Nephron progenitor cell (in vitro differentiated cells): Measurements from ENCODE around the gene MTREX.

Experiments used
- DNase-seq: peaks from one replicate; pipeline ENCODE4 v3.0.0; 2021
- H3K27ac Mint-ChIP-seq: 2 replicates; pipeline ENCODE4 v1.8.0; 2021; ENCODE audit warnings: mild to moderate bottlenecking, moderate library complexity, mixed read lengths
- H3K27me3 Mint-ChIP-seq: 2 replicates; pipeline ENCODE4 v1.8.0; 2021; ENCODE audit warnings: mild to moderate bottlenecking, low read depth, mixed read lengths; ENCODE audit not compliant: poor library complexity
- H3K36me3 Mint-ChIP-seq: 2 replicates; pipeline ENCODE4 v1.8.0; 2021; ENCODE audit warnings: low read depth, mixed read lengths
- H3K4me1 Mint-ChIP-seq: 2 replicates; pipeline ENCODE4 v1.8.0; 2021; ENCODE audit warnings: mixed read lengths
- H3K4me3 Mint-ChIP-seq: 2 replicates; pipeline ENCODE4 v1.8.0; 2021; ENCODE audit warnings: mild to moderate bottlenecking, moderate library complexity, mixed read lengths
- H3K9me3 Mint-ChIP-seq: 2 replicates; pipeline ENCODE4 v1.8.0; 2021; ENCODE audit warnings: mild to moderate bottlenecking, moderate library complexity, mixed read lengths
- CTCF ChIP-seq: fragments of 200-600 bp; sonication (generic); IDR thresholded peaks from 2 replicates; pipeline ENCODE4 v1.5.0; 2021; ENCODE audit warnings: antibody characterized with exemption

MTREX gene

GRCh38 chr5:55305345-55305744 is 2.4 kb upstream of the MTREX start:
- Mint-ChIP-seq H3K36me3 (peaks cover 33% of the 10 kb centered on the region), H3K27me3 (no peaks in the 10 kb centered on the region), H3K27ac (no peak overlapping the region), H3K4me3 (no peak overlapping the region), H3K9me3 (peaks cover 16% of the 10 kb centered on the region), H3K4me1 (no peaks in the 10 kb centered on the region)
- TF ChIP-seq CTCF: no peak
- DNase-seq: no peak

GRCh38 chr5:55306641-55307382 is 977 bp upstream of the MTREX start:
- H3K9me3 Mint-ChIP-seq: peaks cover 14% of the 10 kb centered on the region
- DNase-seq: no peak

GRCh38 chr5:55308254-55308836 is 556 bp downstream of the MTREX start:
- H3K4me3 Mint-ChIP-seq: no peak overlapping the region
- no peak overlapping the region for H3K27ac Mint-ChIP-seq
- no peak for TF ChIP-seq CTCF
- peak; percentile 5 for DNase-seq
- peaks cover 17% of the 10 kb centered on the region for H3K9me3 Mint-ChIP-seq
- no peaks in the 10 kb centered on the region for H3K27me3 Mint-ChIP-seq
- peaks cover 35% of the 10 kb centered on the region for H3K36me3 Mint-ChIP-seq
- H3K4me1 Mint-ChIP-seq: peaks cover 6% of the 10 kb centered on the region

More at GRCh38 chr5:55306641-55307382, 977 bp upstream of the MTREX start:
- no peak for TF ChIP-seq CTCF
- H3K27me3 Mint-ChIP-seq: no peaks in the 10 kb centered on the region
- peaks cover 35% of the 10 kb centered on the region for H3K36me3 Mint-ChIP-seq
- H3K27ac Mint-ChIP-seq: no peak overlapping the region
- no peak overlapping the region for H3K4me3 Mint-ChIP-seq
- peaks cover 6% of the 10 kb centered on the region for H3K4me1 Mint-ChIP-seq

- Mint-ChIP-seq H3K27me3 (no peaks in the 10 kb centered on the region), H3K9me3 (peaks cover 72% of the 10 kb centered on the region), H3K4me3 (no peak overlapping the region), H3K27ac (no peak overlapping the region), H3K36me3 (peaks cover 84% of the 10 kb centered on the region), H3K4me1 (peaks cover 6% of the 10 kb centered on the region)
- TF ChIP-seq CTCF: no peak
- DNase-seq: no peak
Measured at GRCh38 chr5:55313870-55314617, 6.3 kb downstream of the MTREX start.

- DNase-seq: no peak
- H3K4me1 Mint-ChIP-seq: peaks cover 3% of the 10 kb centered on the region
- no peak overlapping the region for H3K27ac Mint-ChIP-seq
- H3K27me3 Mint-ChIP-seq: no peaks in the 10 kb centered on the region
- peaks cover 88% of the 10 kb centered on the region for H3K36me3 Mint-ChIP-seq
- H3K4me3 Mint-ChIP-seq: no peak overlapping the region
- peaks cover 69% of the 10 kb centered on the region for H3K9me3 Mint-ChIP-seq
- no peak for TF ChIP-seq CTCF
Measured at GRCh38 chr5:55316289-55316688, 8.5 kb downstream of the MTREX start.
